Measurements from ENCODE around the gene ALDH1L1. TPM values are rescaled to one million over a fixed set of nuclear protein-coding genes. Genes with fewer than 3 reads are reported as not detected.
A peak's percentile ranks its signal among the peaks of the same experiment; 100 is the strongest.

The ALDH1L1 gene
- total RNA-seq, 1 donor from 2014 or later = 3.3 TPM

DNA sequence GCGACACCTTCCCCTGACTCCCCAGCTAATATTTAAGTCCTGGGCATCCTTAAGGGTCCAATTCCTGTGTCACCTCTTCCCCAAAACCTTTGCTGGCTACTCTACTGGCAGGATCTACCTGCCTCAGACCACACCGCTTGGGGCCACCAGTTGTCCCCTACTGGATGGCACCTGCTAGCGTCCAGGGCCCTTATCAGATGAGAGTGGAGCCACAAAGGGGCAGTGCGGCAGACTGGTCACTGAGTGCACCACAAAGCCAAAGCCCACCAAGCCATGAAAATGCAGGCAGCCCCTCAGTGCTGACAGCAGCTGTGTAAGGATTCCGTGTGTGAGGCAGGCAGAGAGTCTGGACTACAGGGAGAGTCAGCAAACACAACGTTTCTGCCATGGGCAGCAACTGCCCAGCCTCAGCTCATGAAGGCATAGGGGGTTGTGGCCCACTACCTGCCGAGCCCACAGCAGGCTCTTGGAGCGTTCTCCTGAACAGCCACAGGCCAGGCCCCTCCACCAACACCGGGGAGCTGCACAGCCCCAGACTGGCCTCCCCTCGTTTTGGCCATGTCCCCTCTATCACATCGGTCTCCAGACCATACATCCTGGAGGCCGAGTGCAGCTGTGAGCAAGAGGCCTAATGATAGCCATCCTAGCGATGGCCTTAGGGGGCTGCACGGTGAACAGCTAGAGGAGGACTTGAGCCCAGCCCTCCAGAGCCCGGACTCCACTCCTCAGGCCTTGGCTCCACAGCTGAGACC is 32.3 kb downstream of the ALDH1L1 start:
- TF ChIP-seq, protein P1, sequence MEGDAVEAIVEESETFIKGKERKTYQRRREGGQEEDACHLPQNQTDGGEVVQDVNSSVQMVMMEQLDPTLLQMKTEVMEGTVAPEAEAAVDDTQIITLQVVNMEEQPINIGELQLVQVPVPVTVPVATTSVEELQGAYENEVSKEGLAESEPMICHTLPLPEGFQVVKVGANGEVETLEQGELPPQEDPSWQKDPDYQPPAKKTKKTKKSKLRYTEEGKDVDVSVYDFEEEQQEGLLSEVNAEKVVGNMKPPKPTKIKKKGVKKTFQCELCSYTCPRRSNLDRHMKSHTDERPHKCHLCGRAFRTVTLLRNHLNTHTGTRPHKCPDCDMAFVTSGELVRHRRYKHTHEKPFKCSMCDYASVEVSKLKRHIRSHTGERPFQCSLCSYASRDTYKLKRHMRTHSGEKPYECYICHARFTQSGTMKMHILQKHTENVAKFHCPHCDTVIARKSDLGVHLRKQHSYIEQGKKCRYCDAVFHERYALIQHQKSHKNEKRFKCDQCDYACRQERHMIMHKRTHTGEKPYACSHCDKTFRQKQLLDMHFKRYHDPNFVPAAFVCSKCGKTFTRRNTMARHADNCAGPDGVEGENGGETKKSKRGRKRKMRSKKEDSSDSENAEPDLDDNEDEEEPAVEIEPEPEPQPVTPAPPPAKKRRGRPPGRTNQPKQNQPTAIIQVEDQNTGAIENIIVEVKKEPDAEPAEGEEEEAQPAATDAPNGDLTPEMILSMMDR (IDR thresholded peaks at IDR 0.05) = no peak
- H3K4me1 ChIP-seq = no peaks in the 10 kb centered on the region
- ATAC-seq (peak; percentile 18), DNase-seq (peak; percentile 55)
- no peaks in the 10 kb centered on the region for H3K9me3 ChIP-seq
- H3K4me3 ChIP-seq = no peak overlapping the region
- no peak overlapping the region for H3K27ac ChIP-seq
- no peaks in the 10 kb centered on the region for H3K27me3 ChIP-seq
- intact Hi-C loops (cut with DNase I) = no loop called here
- H3K36me3 ChIP-seq = no peaks in the 10 kb centered on the region

DNA sequence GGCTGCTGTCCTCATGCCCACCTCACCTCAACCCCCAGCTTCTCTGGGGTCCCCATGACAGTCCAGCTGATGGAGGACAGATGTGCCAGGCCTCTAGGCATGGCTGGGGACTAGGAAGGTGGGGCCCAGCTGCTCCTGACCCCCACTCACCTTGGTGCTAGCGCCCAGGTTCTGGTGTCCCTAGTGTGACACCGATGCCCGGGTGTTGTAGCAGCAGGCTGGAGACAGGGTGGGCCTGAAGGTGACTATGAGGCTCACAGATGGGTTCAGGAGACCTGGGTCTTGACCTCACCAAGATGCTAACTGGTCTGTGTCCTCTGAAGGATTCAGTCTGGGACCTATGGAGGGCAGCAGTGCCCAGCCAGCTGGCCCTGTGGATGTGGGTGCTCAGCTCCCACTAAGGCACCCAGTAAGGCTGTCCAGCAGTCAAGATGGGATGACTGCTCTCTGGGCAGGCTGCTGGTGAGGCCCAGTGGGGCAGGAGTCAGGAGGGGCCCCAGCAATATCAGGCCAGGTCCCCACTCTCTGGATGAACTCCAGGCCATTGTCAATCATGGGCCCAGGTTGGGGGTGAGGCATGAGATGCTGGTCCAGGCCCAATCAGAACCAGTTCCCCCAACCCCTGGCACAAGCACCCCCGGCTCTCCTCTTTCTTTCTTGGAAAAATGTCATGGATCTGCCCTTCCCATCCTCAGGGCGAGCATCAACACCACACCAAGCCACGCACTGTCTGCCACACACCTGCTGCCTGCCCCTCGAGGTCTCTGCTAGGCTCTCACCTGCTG is 33.0 kb downstream of the ALDH1L1 start:
- H3K27me3 ChIP-seq = no peaks in the 10 kb centered on the region
- peak; percentile 37 for DNase-seq
- no peaks in the 10 kb centered on the region for H3K9me3 ChIP-seq
- ATAC-seq = peak; percentile 21
- H3K4me1 ChIP-seq = no peaks in the 10 kb centered on the region
- TF ChIP-seq, protein P1 (IDR thresholded peaks at IDR 0.05) = no peak
- H3K36me3 ChIP-seq = no peaks in the 10 kb centered on the region
- intact Hi-C loops (cut with DNase I) = no loop called here
- no peak overlapping the region for H3K4me3 ChIP-seq
- H3K27ac ChIP-seq = no peak overlapping the region

DNA sequence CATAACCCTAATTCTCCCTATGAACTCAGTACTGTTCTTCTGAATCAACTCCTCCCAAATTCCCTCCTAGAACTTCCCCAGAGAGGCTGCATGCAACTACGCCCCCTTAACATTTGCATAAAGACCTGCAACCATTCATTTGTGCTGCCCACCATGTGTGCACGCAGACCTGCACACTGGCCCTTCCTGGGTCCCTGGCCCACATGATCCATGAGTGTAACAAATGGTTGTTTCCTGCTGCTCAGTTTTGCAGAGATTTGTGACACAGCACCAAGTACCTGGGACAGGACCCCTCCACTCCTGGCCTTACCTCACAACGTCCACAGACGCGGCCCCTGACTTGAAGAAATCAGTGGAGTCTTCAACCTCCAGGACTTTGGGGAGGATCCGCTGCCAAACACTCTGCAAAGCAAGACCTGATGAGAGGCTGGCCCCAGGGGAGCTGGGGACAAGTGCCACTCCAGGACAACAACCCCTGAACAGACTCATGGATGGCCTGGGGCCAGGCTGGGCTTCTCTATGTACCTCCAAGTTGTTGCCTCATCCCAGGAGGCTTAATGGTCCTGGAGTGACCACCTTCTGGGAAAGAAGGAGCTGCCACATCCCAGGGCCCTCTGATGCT is 33.8 kb downstream of the ALDH1L1 start:
- intact Hi-C loops (cut with DNase I) = no loop called here
- Histone ChIP-seq H3K4me3 (no peak overlapping the region), H3K27ac (no peak overlapping the region), H3K36me3 (no peaks in the 10 kb centered on the region), H3K4me1 (no peaks in the 10 kb centered on the region), H3K9me3 (no peaks in the 10 kb centered on the region), H3K27me3 (no peaks in the 10 kb centered on the region)
- ATAC-seq = peak; percentile 11
- TF ChIP-seq, protein P1 (IDR thresholded peaks at IDR 0.05) = no peak
- no peak for DNase-seq

DNA sequence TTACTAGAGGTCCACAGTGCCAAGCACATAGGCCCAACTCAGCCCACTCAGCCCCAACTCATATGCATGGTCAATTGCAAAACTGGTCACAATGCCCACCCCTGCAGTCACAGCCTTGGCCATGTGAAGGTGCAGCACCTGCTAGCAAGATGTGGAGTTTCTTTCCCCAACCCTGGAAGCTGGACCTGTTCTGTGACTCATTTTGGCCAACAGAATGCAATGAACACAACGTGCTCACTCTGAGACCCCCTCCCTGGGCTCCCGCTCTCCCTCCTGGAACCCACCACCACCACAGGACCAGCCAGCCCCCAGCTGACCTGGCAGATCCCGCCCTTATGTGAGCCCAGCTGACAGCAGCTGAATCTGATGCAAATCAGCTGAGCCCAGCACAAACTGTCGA is 34.4 kb downstream of the ALDH1L1 start:
- H3K27ac ChIP-seq = no peak overlapping the region
- intact Hi-C loops (cut with DNase I) = no loop called here
- no peaks in the 10 kb centered on the region for H3K27me3 ChIP-seq
- no peaks in the 10 kb centered on the region for H3K9me3 ChIP-seq
- peak; percentile 45 for DNase-seq
- H3K36me3 ChIP-seq = no peaks in the 10 kb centered on the region
- TF ChIP-seq, protein P1 (IDR thresholded peaks at IDR 0.05) = no peak
- H3K4me3 ChIP-seq = no peak overlapping the region
- no peaks in the 10 kb centered on the region for H3K4me1 ChIP-seq
- ATAC-seq = no peak

DNA sequence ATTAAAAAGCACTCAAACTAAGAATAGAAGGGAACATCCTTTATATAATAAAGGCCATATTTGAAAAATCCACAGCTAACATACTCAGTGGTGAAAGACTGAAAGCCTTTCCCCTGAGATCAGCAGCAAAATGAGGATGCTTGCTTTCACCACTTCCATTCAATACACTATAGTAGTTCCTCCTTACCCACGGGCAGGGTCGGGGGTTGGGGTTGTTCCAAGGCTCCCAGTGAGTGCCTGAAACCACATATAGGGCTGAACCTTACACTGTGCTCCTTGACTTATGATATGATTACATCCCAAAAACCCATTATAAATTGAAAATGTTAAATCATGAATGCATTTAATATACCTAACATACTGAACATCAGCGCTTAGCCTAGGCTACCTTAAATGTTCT is 37.7 kb downstream of the ALDH1L1 start:
- H3K4me3 ChIP-seq = no peak overlapping the region
- H3K36me3 ChIP-seq = no peaks in the 10 kb centered on the region
- DNase-seq (no peak), ATAC-seq (no peak)
- H3K9me3 ChIP-seq = no peaks in the 10 kb centered on the region
- no peak overlapping the region for H3K27ac ChIP-seq
- intact Hi-C loops (cut with DNase I) = no loop called here
- H3K27me3 ChIP-seq = peaks cover 8% of the 10 kb centered on the region
- no peaks in the 10 kb centered on the region for H3K4me1 ChIP-seq
- TF ChIP-seq, protein P1 (IDR thresholded peaks at IDR 0.05) = no peak
